ENCODE measurements around the gene COX19. TPM values are rescaled to one million over a fixed set of nuclear protein-coding genes. Genes with fewer than 3 reads are reported as not detected.

The COX19 gene
- total RNA-seq, 1 donor from 2014 or later: 5.4 TPM

GRCh38 chr7:1020849-1021251 is 45.5 kb upstream of the COX19 start:
- H3K4me3 ChIP-seq (ENCODE audit: low read depth, low read length): no peak overlapping the region
- TF ChIP-seq CTCF (conservative IDR thresholded peaks at IDR 0.05; ENCODE audit: low read depth, low read length): peak; percentile 21
- no peak for DNase-seq (ENCODE audit: low read depth)

GRCh38 chr7:1019789-1020610 is 44.7 kb upstream of the COX19 start:
- H3K4me3 ChIP-seq (ENCODE audit: low read depth, low read length): no peak overlapping the region
- no peak for TF ChIP-seq CTCF (conservative IDR thresholded peaks at IDR 0.05; ENCODE audit: low read depth, low read length)
- no peak for DNase-seq (ENCODE audit: low read depth)

GRCh38 chr7:1019255-1019785 is 44.0 kb upstream of the COX19 start:
- TF ChIP-seq CTCF (conservative IDR thresholded peaks at IDR 0.05; ENCODE audit: low read depth, low read length): no peak
- no peak overlapping the region for H3K4me3 ChIP-seq (ENCODE audit: low read depth, low read length)
- DNase-seq (ENCODE audit: low read depth): no peak

GRCh38 chr7:1018334-1018695 is 43.0 kb upstream of the COX19 start:
- no peak overlapping the region for H3K4me3 ChIP-seq (ENCODE audit: low read depth, low read length)
- no peak for DNase-seq (ENCODE audit: low read depth)
- TF ChIP-seq CTCF (conservative IDR thresholded peaks at IDR 0.05; ENCODE audit: low read depth, low read length): no peak

GRCh38 chr7:1017586-1018333 is 42.4 kb upstream of the COX19 start:
- H3K4me3 ChIP-seq (ENCODE audit: low read depth, low read length): no peak overlapping the region
- no peak for TF ChIP-seq CTCF (conservative IDR thresholded peaks at IDR 0.05; ENCODE audit: low read depth, low read length)
- DNase-seq (ENCODE audit: low read depth): no peak

GRCh38 chr7:1016577-1017531 is 41.5 kb upstream of the COX19 start:
- no peak overlapping the region for H3K4me3 ChIP-seq (ENCODE audit: low read depth, low read length)
- DNase-seq (ENCODE audit: low read depth): no peak
- no peak for TF ChIP-seq CTCF (conservative IDR thresholded peaks at IDR 0.05; ENCODE audit: low read depth, low read length)
